SU-DHL-6 (cell line): ENCODE data around the gene TIRAP.

ENCODE experiments used
- CTCF ChIP-seq: fragments of 200-600 bp; sonication (generic); IDR thresholded peaks from one replicate; pipeline ENCODE4 v1.5.1; 2017; ENCODE audit warnings: antibody characterized with exemption, mild to moderate bottlenecking, low read length, moderate library complexity; ENCODE audit not compliant: insufficient read depth, poor library complexity, severe bottlenecking
- EZH2phosphoT487 ChIP-seq: fragments of 200-600 bp; sonication (generic), shearing (Covaris generic); conservative IDR thresholded peaks from 2 replicates; pipeline ENCODE4 v1.6.1; 2018; ENCODE audit warnings: mild to moderate bottlenecking, antibody characterized with exemption, low read length, moderate library complexity, mixed read lengths

GRCh38 chr11:126327281-126328000, 44.5 kb downstream of the TIRAP start:
- TF ChIP-seq CTCF (no peak), EZH2phosphoT487 (no peak)
